DMS 273 treated with DMSO at 0.1 percent for 48 hours (cell line): ENCODE results near the gene SENP6.

Experiments used
- DNase-seq: peaks from one replicate; lab custom pipeline; 2025; lab: John Stamatoyannopoulos, UW

Gene SENP6

GRCh38 chr6:75748743-75749538 is 147.3 kb downstream of the SENP6 start, which contains the start of gene MYO6:
Gene MYO6, plus strand, starts transcription at chr6:75749239. Its CDS starts 68,309 bp downstream, at chr6:75817548.
- DNase-seq: no peak

GRCh38 chr6:75751443-75751842 is 149.8 kb downstream of the SENP6 start:
- DNase-seq: no peak

GRCh38 chr6:75752365-75752764 is 150.7 kb downstream of the SENP6 start:
- DNase-seq: no peak

GRCh38 chr6:75755704-75756103 is 154.0 kb downstream of the SENP6 start:
- no peak for DNase-seq

- DNase-seq: no peak
These were observed 155.6 kb downstream of the SENP6 start for GRCh38 chr6:75757295-75757694.

GRCh38 chr6:75758061-75758460 is 156.4 kb downstream of the SENP6 start:
- DNase-seq: no peak

- no peak for DNase-seq
These were observed 157.5 kb downstream of the SENP6 start for GRCh38 chr6:75759207-75759606.

GRCh38 chr6:75760320-75760719 is 158.6 kb downstream of the SENP6 start:
- no peak for DNase-seq

GRCh38 chr6:75761489-75761888 is 159.8 kb downstream of the SENP6 start:
- no peak for DNase-seq

- no peak for DNase-seq
These were observed 160.4 kb downstream of the SENP6 start for GRCh38 chr6:75762063-75762462.

GRCh38 chr6:75766387-75766786 is 164.7 kb downstream of the SENP6 start:
- no peak for DNase-seq
